Stimulated activated CD4-positive, alpha-beta T cell treated with anti-CD3 and anti-CD28 coated beads, Interleukin-15, amount 100 ng/mL, for 24 hours (primary cell): ENCODE measurements around the gene OR9I1.

ENCODE experiments used
- DNase-seq: peaks from one replicate; pipeline ENCODE4 v3.0.0-alpha.2; 2020

OR9I1 gene

GRCh38 chr11:58125469-58125868 lies at the start of gene OR9I1:
TSS of gene OR9I1 (minus strand) at chr11:58125530. CDS start at chr11:58119444, 6,086 bp downstream.
- no peak for DNase-seq

DNA sequence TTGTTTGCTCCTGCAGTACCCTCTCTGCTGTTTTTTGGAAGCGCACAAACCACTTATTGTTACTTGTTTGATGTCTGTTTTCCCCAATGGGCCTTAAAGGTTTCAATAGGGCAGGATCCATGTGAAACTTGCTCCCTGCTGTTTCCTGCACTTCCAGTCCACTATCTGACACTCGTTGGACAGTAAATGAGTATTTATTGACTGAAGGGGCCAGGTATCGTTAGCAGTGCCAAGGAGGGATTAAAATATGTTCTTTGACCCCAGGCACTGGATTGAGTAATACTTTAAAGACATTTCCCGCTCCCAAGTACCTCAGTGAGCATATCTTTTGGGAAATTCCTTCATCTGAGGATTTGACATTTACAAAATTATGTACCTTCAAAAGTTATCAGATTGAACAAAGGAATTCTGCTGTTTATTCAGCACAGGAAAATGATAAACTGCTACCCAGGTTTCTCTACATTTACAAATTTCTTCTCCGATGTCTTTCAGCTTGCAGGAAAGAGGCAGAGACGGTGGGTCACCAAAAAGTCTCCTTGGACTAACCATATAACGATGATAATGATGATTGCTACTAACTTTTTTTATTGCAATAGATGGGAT lies 40.3 kb upstream of the OR9I1 start:
- no peak for DNase-seq

DNA sequence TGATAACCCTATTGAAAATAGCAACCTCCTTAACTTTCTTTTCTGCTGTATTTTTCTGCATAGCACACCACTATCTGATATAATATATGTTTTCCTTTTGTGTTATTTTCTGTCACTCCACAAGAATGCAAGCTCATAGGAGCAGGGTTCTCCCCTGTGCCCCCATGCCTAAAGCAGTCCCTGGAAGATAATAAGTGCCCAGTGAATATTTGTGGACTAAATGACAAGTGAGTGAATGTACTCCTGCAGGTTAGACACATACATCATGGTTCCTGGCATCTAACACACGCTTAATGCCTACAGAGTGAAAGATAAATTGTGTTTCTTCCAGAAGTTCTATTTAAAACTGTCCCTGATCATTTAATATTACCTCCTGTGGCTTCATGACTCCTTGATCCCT lies 39.7 kb upstream of the OR9I1 start:
- DNase-seq: no peak

- DNase-seq: no peak
Measured at GRCh38 chr11:58164389-58164788, 39.1 kb upstream of the OR9I1 start.

DNA sequence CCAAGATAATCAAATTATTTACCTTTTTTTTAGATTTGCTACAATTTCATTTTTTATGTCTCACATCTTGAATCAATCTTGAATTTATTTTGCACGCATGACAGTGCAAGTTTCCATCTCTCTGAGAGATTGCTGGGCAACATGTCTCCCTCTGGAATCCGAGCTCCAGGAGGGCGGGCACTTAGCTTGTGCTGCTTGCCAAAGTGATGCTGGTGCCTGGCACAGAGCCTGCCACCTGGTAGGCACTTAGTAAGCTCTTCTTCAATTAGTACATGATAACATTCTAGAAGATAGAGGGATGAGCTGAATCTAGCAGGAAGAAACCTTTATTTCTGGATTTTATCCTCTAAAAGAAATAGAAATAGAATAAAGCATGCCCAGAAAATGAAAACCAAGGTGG lies 27.5 kb upstream of the OR9I1 start:
- no peak for DNase-seq

DNA sequence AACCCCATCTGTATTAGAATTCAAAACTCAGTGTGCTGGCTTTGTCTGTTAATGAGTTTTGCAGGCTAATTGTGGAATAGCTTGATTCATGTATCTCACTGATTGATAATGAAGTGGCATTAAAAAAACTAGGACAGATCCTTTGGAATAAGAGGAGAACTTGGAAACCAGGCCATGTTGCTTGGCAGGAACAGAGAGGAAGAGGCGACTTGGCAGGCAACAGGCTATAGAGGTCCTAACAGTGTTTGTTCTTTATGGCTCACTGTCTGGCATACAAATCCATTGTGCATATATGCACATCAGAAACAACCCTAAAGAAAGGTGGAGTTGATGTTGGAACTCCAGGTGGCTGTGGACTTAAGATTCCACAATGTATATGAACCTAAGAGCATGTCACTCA lies 17.4 kb upstream of the OR9I1 start:
- no peak for DNase-seq

DNA sequence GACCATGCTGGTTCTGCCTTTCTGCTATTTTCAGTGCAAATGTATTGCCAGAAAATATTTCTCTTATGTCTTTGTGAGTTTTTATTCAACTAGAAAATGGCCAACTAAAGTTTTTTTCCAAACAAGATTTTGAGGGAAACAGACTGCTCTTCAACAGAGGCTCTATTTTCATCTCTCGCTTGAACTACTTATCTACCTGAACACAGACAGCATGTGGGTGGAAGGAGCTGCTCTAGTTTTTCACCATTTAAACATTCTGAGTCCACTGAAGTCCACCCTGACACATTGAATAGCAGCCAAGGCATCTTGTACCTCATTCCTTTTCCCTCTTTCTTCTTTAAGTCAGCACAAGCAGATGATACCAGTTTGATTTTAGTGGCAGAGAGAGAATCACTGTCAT lies 9.8 kb upstream of the OR9I1 start:
- DNase-seq: no peak

- DNase-seq: no peak
Measured at GRCh38 chr11:58134151-58134550, 8.8 kb upstream of the OR9I1 start.

GRCh38 chr11:58133309-58134076 lies 8.2 kb upstream of the OR9I1 start:
- DNase-seq: no peak

DNA sequence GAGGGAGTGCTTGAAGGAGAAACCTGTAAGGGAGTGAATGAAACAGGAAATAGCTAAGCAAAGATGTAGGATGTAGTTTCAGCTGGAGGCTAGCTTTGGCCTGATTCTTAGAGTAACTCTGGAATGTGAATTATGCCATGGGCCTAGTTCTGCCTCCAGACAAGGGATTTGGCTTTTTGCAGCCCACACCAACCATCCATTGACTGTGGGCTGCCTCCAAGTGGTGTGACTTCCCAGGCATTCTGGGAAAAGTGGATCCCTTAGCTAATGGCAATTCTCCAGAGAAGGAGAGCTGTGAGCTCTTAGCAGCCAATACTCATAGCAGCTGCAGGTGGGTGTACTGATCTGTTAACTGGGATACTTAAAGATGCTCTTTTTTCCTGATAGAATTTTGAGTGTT lies 2.0 kb upstream of the OR9I1 start:
- no peak for DNase-seq

DNA sequence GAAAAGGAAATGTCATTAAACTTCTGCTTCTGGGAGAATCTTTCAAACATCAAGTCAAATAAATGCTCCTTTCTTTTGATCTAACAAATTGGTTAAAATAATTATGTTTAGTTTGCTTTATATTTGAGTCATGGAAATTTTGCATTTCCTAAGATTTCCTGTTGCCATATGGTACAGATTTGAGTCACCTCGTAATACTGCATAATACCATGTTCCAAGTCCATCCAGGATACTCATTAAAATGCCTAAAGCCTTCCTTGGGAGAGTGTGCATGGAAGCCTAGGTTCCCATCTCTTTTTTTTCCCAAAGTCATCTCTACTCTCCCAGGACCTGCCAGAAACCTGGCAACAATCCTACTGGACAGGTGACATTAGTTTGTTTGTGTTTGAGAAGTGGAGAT lies 4.2 kb downstream of the OR9I1 start:
- no peak for DNase-seq

DNA sequence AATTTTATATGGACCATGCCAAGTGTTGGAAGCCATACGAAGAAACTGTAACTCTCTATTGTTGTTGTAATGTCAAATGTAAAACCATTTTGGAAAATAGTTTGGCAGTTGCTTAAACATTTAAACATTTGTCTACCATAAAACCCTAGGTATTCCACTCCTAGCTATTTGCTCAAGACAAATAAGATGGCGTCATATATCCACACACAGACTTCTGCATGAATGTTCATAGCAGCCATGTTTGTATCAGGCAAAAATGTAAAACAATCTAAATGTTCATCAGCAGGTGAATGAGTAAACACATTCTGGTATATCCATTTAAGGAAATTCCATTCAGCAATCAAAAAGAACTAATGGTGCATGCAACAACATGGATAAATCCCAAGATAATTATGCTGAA lies 27.9 kb downstream of the OR9I1 start:
- DNase-seq: no peak

DNA sequence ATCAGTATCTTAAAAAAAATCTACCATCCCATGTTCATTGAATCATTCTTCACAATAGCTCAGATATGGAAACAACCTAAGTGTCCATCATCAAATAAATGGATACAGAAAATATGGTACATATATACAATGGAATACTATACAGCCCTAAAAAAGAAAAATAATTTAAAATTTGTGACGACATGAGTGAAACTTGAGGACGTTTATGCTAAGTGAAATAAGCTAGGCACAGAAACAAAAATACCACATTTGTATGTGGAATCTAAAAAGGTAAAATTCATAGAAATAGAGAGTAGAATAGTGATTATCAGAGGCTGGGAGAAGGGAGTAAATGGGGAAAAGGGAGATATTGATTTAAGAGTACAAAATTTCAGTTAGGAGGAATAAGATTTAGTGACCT lies 38.8 kb downstream of the OR9I1 start:
- DNase-seq: no peak

GRCh38 chr11:58075781-58076180 lies 49.5 kb downstream of the OR9I1 start:
- no peak for DNase-seq

DNA sequence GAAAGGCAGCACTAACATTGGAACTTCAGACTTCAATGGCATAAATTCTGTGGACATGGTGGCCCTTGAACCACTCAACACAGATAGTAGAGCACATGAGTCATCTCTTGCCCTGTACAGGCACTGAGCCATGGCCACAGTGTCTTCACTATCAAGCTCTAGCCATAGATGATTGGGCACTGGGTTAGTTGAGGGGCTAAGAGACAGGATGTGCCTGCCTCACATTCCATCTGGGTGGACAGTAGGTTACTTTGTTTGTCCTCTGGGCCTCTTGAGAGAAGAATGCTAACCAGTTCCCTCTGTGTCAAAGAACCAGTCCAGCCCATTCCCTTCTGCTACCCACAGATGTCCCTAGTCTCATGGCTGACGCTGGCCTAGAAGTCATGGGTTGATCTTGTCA lies 54.7 kb downstream of the OR9I1 start:
- DNase-seq: no peak

- DNase-seq: no peak
Measured at GRCh38 chr11:58068655-58069054, 56.7 kb downstream of the OR9I1 start.

DNA sequence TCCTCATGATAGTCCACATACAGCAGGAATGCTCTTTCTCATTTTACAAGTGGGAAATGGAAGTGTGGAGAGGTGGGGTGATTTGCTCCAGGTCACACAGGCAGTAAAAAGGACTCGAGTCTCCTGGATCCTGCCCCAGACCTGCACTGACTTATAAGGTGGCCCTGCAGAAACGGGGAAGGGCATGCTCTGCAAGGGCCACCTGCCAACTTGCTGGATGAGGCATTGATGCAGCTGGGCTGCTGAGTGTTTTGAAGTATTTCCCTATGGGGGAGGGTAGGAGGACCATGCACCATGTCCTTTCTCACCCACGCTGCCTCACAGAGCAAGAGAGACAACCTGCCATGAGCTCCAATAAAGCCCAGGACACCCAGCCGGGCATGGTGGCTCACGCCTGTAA lies 57.6 kb downstream of the OR9I1 start:
- DNase-seq: no peak
